HG02623 (cell line): ENCODE results near the gene EHD4.

Experiments
- ATAC-seq: cut with Tn5 transposase; IDR thresholded peaks from one replicate; pipeline ENCODE4 v1.9.1; 2021; ENCODE audit warnings: moderate library complexity; ENCODE audit not compliant: unreplicated experiment

Gene EHD4

DNA sequence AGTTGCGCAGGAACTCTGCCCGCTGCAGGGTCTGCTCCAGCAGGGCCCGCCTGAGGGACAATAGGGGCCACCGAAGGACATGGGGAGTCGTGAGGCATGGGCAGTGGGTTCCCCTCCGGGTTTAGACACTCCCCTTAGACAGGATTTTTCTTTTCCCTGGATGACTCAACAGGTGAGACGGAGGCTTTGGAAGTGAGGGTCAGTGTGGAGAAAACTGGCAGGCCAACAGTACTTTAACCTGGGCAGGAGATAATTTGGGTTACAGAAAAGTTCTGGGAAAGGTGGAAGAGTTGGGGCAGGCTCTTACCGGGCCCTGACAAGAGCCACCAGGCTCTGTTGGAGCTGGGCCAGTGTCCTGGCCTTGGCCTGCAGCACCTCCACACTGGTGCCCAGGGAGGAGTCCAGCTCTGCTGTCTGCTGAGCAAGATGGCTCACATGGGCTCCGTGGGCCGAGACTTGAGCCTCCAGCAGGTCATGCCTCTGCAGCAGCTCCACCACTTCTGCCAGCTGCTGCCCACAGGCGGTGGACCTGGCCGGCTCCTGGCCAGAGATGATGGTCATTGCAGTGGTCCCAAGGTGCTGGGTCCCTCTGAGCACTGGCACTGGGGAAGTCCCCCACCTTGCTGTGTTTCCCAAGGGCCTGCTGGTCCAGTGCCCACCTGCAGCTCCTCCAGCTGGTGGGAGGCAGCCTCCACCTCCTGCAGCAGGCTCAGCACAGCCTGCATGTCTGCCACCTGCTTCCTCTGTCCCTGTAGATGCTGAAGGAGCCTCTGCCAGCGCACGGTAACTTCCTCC, 89.5 kb downstream of the EHD4 start:
- no peak for ATAC-seq

DNA sequence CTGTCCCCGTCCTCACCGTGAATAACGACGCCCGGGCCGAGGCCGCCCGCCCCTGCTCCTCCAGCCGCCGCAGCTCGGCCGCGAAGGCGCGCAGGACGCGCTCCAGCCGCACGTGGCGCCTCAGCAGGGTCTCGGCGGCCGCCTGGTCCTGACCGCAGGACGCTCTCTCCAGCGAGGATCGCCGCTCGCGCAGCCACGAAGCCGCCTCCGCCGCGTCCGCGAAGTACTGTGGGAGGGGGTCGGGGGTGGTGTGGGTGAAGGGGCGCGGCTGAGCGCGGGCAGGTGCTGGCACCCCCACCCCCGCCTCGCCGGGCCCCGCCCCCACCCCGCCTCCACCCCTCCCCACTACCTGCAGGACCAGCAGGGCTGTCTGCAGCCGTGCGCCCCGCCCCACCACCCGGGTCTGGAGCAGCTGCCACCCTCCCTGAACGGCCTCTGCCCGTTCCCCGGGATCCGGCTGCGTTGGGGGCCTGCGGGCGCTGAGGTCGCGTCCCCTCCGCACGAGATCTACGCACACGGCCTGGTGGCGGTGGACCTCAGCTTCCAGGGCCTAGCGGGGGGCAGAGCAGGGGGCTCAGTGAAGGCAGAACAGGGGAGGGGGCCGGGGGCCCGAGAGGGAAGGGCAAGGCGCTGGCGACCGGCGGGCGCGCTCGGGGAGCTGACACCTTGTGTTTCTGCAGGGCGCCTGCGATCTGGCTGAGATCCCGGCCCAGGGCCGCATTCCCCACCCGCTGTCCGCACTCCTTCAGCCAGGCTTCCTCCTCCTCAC, 90.3 kb downstream of the EHD4 start:
- ATAC-seq = no peak

DNA sequence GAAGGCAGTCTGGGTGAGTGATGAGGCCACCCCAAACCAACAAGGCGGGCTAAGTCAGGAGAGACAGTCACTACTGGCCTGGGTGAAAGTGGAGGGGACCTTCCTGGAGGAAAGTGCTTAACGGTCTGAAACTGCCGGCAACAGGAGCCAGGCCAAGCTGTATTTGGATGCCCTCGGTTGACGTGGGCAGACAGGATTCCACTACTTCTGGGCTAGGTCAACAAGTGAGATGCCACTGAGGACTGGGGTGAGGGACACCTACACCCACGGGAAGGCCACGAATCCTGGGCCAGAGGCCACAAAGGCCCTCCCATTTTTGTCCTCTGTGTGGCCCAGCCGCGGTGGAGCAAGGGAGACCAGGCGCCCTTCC, 90.8 kb downstream of the EHD4 start:
- ATAC-seq = no peak

DNA sequence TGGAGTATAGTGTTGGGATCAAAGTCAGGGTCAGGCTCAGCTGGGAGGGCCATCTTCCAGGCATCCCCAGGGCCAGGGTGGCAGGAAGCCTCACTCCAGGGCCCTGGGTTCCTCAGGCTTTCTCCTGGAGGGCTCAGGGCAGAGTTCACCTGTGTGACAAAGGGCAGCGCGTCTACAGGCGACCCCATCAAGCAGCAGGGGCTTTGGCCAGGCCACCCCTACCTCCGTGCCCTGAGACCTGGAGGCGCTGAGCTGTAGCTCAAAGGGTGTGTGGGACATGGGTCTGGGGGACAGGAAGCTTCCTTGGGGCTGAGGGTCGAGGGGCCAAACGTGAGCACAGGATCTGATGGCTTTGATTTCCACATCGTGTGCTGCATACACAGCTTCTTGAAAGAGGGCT, 91.3 kb downstream of the EHD4 start:
- no peak for ATAC-seq

DNA sequence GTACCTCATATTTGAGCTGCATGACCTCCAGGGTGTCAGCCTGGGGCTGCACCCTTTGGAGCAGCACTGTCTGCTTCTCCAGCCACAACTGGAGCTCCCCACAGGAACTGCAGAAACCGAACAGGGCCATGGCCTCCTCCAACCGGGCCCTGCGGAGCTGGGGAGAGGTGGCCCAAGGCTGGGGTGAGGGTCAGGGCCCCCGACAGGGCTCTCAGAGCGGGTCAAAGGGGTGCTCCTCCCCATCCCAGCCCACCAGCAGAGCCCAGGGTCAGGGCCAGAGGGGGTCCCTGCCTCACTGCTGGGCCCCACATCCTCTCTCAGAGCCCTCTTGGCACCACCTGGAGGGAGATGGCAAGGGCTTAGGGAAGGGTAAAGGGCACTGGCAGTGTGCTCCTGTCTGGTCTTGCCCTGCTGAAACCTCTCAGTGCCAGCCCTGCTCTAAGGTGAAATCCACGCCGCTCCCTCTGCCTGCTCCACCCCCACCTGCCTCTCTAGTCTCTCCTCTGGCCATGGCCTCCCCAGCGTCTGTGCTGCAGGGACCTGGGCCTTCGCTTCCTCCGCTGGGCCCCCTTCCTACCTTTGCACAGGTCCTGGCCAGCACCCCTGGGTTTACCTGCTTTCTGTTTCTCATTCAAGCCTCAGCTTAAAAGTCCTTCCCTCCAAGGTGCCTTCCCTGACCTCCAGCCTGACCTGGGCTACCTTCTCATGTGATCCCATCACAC, 92.0 kb downstream of the EHD4 start:
- no peak for ATAC-seq

DNA sequence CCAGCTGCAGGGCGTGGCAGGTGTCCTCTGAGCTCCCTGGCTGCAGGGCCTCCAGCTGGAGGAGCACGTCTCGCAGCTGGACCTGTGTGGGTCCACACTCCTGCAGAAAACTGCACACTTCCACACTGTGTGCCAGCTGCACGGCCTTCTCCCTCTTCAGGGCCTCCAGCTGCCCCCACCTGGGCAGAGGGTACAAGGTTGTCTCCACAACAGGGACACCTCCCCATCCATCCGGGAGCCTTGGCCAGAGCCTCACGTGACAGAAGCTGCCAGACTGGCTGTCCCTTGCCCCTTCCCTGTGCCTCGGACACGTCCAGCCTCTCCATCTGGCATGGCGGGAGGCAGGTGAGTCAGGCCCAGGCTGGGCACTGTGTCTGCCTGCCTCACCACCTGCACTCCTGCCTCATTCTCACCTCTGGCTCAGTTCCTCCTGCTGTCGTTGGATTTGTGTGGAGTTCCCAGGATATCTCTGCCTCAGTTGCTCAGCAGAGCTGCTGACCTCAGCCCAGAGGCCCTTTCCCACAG, 93.0 kb downstream of the EHD4 start:
- ATAC-seq = no peak

DNA sequence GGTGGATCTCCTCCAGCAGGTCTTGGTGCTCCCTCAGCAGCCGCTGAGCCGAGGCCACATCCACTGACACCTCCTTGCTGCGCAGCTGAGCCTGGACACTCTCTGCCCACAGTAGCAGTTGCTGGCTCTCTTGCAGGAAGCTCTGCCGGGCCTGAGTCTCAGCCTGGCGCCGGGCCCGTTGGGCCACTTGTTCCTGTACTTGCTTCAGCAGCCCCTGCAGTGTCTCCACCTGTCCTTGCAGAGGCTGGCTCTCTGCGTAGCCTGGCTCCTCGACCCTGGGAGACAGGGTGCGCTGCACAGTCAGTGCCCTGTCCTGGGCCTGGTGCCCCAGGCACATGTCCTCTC, 94.0 kb downstream of the EHD4 start:
- ATAC-seq = no peak

DNA sequence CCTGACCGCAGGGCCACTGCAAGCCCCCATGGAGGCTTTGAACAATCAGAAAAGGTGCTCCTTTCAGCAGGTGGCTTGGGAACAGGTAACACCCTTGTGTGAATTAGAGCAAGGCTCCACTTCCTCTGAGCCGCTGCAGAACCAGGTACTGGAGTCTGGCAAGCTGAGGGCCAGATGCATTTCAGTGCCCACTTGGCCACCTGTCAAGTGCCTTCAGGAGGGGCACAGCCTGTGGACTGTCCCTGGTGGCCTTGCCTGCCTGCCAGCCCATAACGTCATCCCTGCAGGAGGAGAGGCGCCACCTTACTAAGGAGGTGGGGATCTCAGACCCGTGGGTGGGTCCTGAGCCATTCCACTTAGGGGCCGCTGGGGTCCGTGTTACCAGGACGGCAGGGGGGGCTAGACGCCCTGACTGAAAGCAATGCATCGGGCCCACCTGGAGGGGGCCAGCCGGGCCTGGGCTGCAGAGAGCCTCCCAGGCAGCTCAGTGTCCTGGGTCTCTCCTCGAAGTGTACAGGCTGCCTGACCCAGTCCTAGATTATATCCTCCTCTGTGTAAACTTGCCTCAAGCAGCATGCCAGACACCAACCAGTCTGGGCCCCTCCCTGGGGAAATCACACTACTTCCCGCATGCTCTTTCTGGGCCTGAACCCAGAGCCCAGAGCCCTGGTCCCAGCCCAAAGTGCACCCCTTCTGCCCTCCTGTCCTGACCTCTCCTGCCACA, 94.6 kb downstream of the EHD4 start:
- no peak for ATAC-seq

DNA sequence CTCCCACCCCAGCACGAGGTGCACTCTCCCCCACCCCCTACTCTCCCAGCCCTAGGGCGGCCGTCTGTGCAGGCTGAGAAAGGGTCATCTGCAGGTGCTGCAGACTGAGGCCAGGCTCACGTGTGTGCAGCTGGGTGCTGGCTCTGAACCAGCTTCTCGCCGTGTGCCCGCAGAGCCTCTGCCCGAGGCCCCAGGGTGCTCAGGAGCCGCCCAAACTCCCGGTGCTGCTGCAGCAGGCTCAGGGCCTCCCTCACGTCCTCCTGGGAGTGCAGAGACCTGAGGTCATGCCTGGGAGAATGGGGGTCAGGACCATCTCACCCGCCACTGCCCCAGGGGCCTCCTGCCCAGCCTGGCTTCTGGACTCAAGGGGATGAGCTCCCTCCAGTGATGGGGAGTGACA, 95.7 kb downstream of the EHD4 start:
- ATAC-seq = no peak

DNA sequence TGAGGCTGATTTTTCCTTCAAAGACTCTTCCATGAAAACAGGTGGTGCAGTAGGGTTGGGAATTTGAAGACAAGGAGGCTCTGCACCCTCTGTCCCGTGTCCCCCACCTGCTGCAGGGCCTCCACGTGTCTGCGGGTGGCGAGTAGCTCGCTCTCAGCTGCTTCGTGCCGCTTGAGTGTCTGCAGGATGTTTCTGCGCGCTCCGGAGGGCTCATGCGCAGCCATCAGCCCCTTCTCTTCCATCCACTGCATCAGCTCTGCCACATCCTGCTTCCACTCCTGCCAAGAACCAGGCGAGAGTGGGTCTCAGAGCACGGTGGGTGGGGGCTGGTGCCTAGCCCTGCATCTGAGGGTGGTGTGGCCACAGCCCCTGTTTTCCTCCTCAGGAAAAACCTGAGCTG, 96.3 kb downstream of the EHD4 start:
- no peak for ATAC-seq

DNA sequence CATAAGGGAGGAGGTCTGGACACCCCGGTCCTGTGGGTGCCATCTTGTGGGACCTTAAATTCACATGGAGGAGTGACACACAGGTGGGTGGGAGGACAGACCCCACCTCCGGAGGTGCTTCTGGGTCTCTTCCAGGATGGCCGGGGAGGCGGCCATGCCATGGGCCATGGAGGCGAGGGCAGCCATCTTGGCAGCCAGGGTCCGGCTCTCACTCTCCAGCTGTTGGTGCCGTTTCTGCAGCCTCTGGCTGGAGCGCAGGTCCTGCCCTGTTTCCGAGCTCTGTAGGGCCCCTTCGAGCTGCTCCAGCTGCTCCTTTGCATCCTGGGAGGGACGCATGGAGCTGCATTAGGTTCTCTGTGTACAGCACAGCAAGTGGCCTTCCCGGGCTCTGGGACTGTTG, 97.6 kb downstream of the EHD4 start:
- no peak for ATAC-seq

DNA sequence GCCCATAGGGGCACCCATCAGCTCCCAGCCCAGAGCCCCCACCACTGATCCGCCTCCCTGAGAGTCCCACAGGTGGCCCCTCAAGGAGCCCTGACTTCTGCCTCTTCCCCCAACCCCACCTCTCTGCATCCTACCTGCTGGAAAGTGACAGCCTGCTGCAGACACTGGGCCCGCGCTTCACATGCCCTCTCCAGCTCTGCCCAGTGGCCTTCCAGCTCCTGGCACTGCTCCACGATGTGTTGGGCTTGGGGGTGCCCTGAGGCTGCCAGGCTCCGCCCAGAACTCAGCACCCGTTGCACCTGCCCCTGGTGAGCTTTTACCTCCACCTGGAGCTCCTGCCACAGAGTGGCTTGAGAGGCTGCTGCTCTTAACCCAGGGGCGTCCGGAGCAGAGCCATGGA, 98.6 kb downstream of the EHD4 start:
- ATAC-seq = no peak

DNA sequence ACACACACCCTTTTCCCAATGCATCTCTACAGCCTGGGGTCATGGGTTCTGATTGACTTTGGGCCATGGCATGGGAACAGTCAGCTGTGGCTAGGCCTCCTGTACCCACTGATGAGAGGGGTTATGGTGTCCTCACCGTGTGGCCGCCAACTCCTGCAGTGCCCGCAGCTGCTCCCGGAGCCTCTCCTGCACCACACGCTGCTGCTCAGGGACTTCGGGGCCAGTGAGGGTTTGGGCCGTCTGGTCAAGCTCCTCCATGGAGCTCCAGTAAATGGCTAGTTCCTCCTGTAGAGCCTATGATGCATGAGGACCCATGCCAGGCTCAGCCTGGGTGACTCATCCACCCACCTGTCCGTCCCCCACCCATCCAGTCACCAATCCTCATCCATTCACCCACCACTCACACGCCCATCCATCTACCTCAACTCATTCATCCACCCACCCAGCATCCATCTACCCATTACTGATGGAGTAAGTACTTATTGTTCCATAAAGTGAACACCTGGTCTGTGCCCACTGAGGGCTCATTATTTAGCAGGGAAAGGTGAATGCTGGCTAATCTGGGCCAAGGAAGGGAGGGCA, 100.1 kb downstream of the EHD4 start:
- no peak for ATAC-seq

DNA sequence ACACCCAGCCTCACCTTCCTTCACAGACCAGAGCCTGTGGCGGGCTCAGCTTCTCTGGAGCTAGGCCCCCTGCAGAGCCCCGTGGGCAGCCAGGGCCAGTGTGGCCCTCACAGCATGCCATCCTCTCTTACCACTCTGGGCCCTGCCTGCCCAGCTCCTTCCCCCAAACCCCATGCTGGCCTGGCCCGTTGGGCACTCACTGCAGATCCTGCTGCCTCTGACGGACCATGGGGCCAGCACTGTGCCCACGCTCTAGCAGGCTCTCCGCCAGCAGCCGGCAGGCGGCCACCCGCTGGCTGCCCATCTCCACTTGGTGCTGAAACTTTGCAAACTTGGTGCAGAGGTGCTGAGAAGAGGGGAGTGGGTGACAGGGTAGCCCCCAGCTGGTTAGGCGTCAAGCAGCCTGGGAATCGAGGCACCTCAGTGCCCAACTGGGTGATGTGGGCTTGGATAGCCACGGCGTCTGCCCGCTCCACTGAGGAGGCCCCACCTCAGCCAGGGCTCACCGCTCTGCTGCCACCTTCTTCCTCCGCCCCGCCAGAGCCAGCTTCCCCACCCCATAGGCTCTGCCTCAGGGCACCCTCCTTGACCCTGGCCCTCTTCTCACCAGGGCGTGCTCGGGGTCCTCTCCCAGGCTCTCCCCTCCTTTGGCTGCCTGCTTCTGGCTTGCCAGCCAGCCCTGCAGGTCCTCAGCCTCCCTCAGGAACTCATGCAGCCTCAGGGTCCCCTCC, 101.0 kb downstream of the EHD4 start:
- no peak for ATAC-seq

DNA sequence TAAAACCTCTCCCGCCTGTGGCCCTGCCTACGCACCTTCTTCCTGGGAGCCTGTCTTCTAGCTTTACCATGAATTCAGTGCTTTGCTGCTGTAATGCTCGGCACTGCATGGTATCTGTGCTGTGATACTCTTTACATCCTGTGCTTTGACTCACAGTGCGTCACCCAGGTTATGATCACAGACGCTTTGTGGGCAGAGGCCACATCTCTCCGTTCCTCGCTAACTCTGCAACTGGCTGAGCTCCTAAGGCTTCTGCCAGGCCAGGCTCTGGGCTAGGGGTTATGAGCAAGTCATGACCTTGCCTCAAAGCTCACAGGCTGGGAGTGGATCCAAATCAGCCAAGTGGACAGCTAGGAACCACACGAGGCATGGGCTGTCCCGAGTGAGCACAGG, 101.7 kb downstream of the EHD4 start:
- no peak for ATAC-seq

DNA sequence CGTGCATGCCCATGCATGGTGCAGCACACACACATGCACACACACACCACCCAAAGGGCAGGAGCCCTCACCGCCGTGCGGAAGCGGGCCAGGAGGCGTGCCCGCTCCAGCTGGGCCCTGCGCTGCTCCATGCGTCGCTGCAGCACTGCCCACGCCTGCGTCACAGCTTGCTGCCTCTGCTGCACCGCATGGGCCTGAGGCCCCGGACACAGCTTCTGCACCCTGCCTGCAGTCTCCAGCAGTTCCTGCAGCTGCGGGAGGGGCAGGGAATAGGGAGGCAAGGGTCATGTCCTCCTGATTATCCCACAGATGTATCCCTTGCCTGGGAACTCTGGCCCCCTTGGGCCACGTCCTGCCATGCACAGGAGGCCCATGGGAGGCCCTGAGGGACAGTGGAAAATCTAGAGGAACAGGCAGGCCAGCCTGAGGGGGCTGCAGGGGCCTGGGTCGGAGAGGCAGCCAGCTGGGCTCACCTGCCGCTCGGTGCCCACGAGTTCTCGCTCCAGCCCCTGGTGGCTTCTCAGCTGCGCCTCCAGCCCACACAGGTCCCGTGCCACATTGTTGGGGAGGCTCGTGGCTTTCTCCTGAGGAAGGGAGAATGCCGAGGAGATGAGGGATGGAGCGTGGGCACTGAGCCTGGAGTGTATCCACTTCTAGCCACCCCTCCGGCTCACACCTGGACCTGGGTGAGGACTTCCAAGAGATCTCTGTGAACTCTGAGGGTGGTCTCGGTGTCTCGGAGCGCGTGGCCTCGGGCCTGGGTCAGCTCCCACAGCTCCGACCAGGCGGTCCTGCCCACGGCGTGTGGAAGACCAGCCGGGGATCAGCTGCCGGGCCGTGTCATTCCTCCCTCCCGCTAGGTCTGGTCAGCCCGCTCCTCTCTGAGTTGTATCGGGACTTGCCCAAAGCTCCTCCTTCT, 102.3 kb downstream of the EHD4 start:
- ATAC-seq = no peak

DNA sequence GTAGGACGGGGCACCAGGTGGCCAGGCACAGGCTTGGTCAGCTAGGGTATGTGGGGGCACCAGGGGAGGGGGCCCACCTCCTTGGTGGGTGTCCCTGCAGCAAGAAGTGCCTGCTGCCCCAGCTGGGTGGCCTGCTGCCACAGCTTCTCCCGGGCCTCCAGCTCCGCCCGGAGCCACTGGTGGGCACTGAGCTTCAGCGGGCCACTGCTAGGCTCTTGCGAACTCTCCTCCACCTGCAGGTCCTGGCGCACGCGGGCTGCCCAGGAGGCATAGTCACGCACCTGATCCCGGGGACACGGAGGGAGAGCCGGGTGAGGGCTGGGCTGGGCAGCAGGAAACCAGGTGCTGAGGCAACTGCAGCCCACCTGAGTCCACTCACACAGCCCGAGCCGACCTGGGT, 104.0 kb downstream of the EHD4 start:
- ATAC-seq = no peak

DNA sequence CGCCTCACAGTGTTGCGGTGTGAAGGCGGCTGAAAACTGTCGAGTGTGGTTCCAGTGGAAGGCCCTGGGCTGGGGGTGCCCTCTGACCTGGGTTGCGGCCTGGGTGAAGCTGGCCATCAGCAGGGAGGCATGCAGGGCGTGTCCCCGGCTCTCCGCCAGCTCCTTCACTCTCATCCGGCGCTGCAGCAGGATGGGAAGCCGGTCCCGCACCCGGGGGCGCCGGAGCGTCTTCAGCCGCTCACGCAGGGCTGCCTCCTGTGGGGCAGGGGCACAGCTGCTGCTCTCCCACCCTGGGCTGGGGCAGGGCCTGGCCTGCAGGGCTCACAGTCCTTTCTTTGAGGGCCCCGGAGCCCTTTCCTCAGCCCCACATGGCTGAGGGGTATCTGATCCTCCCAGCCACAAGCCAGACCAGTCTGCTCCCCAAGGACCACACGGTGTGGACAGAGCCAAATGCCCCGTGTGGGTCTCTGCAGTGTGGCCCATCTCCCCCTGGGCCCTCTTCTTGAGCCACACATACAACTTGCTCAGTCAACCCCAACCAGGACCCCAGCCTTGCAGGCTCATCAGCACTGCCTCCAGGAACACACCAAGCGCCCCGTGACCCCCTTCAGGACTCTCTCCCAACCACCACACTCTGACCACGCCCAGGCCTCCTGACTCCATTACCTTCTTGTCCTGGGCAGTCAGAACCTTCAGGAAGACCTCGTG, 105.3 kb downstream of the EHD4 start:
- no peak for ATAC-seq
